GM18511 (cell line): ENCODE data around the gene MELK.

Experiments used
- ATAC-seq: cut with Tn5 transposase; IDR thresholded peaks from one replicate; pipeline ENCODE4 v1.9.1; 2021; ENCODE audit warnings: mild to moderate bottlenecking, moderate library complexity; ENCODE audit not compliant: unreplicated experiment

MELK gene

DNA sequence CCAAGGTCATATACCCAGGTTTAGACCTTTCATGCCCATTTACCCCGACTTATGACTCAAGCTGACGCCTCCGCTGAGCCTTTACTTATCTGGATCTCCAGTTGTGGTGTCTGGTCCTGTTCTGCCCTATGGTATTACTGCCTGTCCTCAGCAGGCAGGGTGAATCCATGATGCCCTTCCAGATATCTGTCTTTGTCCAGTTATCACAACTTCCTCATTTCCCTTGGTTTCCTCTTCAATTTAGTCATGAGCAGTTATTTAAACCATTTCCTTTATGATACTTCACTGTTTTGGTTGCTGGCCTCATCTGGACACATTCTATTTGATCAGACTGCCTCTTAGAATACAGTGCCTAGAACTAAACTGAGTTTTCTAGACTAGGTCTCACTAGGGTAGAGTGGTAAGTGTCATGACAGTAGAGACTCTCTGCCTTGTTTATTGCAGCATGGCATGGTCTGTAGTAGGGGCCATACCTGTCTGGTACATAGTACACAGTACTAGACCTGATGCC, 93.3 kb downstream of the MELK start:
- ATAC-seq, result peak; percentile 85

DNA sequence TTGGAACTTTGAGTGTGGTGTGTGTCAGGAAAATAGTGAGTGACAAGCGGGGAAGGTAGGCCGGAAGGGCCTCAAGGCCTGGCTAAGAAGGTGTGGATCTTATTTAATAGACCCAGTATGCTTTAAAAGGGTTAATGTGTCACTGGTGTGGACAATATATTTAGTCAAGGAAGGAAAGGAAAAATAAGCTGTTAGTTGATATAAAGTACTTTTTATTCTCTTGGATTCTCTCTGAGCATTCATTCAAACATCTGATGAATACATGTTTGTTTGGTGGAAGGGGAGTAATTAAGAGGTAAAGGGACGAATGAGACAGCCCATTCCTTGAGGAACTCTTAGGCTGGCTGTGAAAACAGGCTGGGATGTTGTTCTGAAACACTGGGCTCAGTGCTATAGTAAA, 98.9 kb downstream of the MELK start:
- no peak for ATAC-seq

DNA sequence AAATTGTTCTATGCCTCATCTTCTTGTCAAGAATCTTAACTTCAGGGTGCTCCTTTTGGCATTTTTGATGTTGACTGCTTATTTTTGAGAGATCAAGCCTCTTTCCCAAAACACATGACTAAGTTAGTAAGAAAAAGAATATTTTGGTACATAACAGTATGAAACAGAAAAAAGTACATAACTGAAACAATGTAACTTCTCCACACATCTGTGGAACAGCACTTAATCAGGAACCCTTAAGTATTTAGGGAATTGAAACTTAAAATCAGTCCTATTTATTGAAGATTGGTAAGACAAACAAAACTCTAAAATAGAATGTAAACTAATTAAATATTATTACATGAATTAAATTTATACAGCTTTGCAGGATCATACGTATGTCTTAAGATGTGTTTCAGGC, 103.4 kb downstream of the MELK start:
- ATAC-seq, result no peak

DNA sequence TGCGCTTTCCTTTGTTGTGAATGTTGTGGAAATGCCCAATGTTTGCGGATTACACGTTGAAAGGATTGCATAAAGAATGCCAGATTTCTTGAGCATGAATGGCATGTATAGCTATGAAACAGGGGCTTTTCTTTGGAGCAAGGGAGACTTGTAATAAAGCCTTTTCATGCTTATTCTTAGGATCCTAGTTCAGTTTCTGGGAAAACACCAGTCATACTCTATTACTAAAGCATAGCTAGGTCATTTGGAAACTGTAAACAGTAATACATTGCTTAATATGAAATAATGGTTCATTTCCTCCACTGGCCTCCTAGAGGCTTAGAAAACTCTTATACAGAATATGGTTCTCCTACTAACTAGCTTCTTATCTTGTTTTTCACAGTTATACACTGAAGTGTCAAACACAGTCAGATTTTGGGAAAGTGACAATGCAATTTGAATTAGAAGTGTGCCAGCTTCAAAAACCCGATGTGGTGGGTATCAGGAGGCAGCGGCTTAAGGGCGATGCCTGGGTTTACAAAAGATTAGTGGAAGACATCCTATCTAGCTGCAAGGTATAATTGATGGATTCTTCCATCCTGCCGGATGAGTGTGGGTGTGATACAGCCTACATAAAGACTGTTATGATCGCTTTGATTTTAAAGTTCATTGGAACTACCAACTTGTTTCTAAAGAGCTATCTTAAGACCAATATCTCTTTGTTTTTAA, 104.2 kb downstream of the MELK start:
- no peak for ATAC-seq

DNA sequence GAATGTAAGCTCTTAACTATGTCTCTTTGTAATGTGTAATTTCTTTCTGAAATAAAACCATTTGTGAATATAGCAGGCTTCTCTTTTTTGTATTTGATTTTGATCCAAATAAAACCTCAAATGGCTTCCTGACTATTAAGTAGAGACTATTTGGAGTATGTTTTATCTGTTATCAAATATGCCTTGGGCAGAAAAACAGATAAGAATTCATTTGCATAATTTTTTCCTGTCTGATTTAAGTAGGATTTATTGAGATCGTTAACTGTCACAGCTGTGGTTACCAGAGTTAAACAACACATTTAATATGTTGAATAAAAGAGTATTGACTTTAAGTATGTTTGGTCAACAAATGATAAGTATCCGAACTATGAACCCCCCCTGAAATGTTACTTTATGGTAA, 104.9 kb downstream of the MELK start:
- no peak for ATAC-seq

DNA sequence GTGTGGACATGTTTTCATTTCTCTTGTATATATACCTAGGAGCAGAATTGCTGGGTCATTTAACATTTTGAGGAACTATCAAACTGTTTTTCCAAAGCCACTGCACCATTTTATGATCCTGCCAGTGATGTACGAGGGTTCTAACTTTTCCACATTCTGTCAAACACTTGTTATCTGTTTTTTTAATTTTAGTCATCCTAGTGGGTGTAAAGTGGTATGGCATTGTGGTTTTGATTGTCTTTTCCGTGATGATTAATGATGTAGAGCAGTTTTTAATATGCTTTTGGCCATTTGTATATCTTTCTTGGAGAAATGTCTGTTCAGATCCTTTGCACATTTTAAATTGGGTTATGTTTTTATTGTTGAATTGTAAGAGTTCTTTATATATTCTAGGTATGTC, 107.0 kb downstream of the MELK start:
- ATAC-seq, result no peak

DNA sequence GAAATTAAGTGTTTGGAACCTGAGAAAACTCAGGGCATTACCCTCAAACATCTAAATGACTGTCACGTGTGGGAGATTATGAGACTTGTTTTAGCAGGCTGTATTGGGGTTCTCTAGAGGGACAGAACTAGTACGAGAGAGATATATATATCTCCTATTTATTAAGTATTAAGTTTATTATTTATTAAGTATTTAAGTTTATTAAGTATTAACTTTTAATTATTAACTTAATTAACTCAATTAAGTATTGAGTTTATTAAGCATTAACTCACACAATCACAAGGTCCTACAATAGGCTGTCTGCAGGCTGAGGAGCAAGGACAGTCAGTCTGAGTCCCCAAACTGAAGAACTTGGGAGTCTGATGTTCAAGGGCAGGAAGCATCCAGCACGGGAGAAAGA, 113.8 kb downstream of the MELK start:
- no peak for ATAC-seq

DNA sequence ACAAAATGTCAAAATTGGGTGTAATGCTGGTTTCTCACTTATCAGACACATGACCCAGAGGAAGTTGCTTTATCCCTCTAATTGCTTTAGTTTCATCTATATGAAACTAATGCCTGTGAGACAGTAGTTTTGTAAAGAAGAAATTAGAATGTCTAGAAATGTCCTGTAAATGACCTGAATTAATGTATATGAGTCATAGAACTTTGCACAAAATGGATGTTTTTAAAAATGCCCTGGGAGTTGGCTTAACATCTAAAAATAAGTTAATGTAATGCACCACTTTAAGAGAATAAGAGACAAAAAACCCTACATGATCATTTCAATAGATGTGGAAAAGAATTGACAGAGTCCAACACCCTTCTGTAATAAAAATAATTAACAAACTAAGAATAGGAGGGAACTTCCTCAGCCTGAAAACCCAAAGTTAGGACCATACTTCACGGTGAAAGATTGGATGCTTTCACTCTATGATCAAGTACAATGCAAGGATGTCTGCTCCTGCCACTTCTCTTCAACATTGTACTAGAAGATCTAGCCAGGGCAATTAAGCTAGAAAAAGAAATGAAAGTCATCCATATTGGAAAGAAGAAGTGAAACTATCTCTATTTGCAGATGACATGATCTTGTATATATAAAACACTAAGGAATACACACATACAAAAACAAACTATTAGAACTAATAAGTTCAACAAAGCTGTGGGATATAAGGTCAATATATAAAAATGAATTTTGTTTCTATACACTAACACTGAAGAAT, 117.9 kb downstream of the MELK start:
- ATAC-seq, result peak; percentile 50

DNA sequence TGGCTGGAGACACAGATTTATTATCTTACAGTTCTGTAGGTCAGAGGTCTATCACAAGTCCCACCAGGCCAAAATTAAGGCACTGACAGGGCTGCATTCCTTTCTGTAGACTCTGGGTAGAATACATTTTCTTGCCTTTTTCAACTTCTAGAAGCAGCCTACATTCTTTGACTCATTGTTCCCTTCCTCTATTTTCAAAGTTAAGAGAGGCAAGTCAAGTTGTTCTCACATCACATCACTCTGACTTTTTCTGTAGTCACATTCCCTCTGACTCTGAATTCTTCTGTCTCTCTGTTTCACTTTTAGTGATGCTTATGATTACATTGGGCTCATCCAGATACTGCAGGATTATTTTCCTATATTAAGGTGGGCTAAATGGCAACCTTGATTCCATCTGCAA, 119.0 kb downstream of the MELK start:
- ATAC-seq, result no peak

DNA sequence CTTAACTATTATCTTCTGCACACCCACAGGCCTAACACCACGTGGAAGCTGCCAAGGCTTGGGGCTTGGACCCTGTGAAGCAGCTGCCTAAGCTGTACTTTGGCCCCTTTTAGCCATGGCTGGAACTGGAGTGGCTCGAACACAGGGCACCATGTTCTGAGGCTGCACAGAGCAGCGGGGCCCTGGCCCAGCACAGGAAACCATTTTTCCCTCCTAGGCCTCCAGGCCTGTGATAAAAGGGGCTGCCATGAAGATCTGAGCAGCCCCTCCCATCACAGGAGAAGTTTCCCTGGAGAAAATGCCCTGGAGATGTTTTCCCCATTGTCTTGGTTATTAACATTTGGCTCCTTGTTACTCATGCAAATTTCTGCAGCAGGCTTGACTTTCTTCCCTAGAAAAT, 126.3 kb downstream of the MELK start:
- ATAC-seq, result no peak

DNA sequence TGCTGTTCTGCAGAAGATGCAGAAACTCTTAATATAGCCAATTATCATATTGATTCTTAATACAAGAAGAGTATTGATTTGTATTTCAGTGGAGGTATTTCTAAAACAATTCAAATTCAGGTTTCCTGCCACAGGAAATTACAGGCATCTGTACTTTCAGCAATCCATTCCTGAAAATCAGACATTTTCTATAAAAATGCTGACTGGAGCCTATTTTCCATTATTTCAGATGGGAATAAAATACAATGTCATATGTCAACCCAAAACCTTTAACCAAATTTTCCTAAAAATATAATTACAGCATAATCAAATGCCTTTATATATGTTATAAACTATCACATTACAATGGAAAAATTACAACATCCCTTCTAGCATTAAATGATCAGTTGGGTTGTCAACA, 131.5 kb downstream of the MELK start:
- ATAC-seq, result no peak

DNA sequence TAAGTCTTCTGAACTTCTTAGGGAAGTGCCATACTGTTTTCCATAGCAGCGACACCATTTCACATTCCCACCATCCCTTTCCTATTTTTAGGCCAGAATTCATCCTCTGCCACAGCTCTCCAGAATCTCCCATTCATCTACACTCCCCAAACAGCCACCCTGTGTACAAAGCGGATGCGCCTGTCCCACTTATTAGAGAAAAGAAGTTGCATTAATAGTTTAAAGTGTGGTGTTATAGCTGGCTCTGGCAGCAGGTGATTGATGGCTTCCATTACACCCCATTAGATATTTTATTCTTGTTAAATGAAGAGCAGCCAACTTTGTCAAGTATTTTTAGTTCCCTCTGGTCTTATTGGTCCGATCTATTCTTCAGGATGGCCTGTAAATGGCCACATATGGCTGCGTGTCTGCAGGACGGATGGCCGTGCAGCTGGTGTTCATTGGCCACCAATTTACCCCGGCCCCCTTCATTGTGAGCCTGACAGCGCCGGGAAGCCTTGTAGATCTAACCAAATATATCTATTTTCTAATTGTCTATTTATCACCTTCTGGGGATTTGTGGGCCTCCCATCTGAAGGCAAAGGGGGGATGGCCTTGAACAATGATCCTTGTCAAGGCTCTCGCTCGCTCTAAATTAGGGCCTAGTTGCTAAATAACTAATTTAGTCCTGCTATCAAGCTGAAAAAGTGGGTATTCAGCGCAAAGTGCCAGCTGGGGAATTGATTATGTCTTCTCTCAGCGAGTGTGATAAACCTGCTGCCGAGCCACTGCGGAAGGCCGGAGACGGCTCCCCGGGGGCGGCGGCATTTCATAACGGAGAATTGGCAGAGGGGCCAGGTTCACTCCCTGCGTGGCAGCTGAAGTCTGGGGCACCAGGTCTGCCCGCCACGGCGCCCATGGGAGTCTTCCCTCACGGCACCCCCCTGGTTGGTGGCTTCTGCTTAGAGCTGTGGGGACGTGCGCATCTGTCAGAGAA, 141.1 kb downstream of the MELK start:
- ATAC-seq, result no peak

DNA sequence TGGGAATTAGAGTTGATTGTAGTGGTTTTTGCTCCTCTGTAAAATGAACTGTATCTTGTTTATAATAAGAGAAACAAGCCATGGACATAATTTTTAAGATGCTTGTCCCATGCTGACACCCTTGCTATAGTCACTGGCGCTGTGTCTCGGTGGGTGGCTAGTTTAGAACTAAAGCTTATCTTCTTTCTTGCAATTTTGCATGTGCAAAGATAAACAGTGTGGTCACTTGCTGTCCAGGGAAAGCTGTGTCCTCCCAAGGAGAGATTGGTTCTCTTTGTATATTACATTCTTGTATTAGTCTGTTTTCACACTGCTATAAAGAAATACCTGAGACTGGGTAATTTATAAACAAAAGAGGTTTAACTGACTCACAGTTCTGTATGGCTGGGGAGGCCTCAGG, 143.8 kb downstream of the MELK start:
- ATAC-seq, result no peak

DNA sequence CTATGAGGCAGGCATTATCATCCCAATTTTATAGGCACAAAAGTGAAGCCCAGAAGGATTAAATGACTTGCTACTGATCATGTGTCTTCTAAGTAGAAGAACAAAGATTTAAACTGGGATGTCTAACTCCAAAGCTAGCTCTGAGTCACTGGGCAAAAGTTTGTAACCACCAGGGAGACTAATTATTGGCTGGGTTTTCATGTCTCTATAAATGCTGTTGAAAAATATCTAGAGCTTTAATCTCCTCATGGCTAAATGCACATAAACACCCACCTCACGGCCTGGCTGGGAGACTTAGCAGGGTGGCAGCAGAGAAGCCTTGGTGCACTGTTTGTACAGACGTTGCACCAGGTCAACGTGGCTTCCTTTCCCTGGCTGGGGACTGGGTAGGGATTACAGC, 144.6 kb downstream of the MELK start:
- ATAC-seq, result no peak

DNA sequence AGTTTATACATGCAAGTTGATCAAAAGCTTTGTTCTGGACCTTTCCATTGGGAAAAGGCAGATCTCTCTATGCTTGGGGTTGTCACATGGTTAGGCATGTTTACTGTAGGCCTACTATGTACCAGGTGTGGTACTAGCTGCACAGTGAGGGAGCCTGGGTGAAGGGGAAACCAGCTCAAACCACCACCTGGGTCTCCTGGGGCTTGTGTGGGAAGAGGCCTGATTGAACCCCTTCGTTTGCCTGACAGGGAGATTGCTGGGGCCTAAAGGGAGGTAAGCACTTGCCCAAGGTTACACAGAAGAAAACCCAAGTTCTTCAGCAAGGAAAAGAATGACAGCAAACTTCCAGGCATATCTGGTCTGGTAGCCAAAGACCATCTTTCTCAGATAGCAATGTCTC, 145.9 kb downstream of the MELK start:
- ATAC-seq, result no peak

DNA sequence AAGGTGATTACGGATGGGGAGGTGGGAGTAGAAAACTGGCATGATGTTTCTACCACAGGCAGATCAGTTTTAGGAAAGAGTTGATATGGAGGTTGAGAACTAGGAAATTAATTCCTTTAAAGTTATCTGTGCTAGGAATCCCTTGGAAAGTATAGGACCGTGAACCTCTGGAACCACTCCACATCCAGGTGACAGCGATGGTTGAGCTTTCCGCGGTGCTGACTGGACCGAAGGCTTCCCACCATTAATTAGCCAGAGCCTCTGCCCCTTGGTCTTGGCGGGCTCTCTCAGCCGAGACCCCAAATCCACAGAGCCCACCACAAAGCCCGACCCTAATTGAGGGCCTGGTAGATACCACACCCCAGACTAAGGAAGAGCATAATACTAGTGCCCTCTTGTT, 147.3 kb downstream of the MELK start:
- ATAC-seq, result no peak

DNA sequence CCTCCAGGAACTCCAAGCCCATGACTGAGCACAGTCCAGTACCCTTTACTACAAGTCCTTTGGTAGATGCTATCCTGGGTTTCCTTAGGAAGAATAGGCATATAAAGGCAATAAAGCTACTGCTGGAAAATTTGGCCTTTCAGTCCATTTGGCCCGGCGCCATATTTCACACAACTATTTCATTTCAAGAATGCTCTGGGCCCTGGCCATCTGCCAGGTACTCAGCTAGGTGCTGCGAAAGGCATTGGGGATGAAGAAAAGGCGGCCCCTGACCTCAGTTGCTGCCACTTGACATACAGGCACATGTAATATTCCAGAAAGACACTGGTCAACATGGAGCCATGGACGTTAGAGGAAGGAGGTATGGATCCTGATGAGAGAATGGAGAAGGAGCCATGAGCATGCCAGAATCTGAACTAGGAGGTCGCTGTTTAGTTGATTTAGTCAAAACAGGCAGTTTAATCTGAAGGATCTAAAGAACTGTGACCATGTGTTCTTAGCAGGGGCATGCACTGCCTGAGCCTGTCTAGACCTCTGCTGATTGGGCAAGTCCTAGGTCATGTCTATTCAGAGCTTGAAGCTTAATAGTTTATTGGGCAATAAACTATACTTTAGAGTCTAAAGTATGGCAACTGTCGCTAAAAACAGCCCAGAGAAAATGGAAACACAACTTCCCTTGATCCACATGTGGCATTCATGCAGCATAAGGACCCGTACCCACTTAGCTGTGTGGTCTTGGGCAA, 149.3 kb downstream of the MELK start:
- no peak for ATAC-seq

DNA sequence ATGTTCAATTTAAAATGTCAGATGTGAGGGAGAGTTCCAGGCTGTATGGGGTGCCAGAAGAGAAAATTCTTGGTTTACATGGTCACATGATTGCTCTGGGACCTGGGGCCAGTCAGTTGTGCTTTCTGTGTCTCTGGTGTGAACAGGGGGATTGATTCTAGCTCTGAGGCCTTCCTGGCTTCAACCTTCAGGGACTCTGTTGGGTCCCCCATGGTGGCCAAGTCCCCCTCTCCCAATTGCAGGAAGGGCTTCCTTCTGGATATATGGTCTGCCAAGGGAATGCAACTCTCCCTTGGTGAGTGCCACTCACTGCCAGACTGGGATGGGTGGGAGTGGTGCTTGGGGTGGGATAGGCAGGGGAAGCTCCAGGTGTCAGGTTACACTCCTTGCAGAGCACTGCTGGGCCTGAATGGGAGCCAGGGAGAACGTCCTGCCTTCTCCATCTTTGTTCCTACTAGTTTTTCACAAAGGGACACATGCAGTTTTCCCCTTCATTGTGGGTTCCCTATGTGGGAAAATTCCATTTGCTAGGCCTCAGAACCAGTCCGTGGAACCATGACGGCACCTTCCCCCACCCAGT, 153.2 kb downstream of the MELK start:
- no peak for ATAC-seq
